GM12878 (cell line): ENCODE data around the gene ADARB1. TPM values are rescaled to one million over a fixed set of nuclear protein-coding genes. Genes with fewer than 3 reads are reported as not detected.

Experiments
- CHD2 ChIP-seq: IDR thresholded peaks from 2 replicates; pipeline ENCODE4 v1.6.1; 2011; ENCODE audit warnings: low read depth, low read length, improper control_type of control experiment, borderline replicate concordance
- CUX1 ChIP-seq: IDR thresholded peaks from 2 replicates; pipeline ENCODE4 v1.6.1; 2012; ENCODE audit warnings: improper control_type of control experiment, low read depth, low read length; ENCODE audit not compliant: insufficient replicate concordance
- E2F8 ChIP-seq: fragments of 450-650 bp; IDR thresholded peaks from 2 replicates; pipeline ENCODE4 v1.6.1; 2018; ENCODE audit warnings: mild to moderate bottlenecking, low read depth, moderate library complexity; ENCODE audit not compliant: partially characterized antibody
- HDAC6 ChIP-seq: fragments of 200-600 bp; sonication (generic); IDR thresholded peaks from one replicate; pipeline ENCODE4 v1.8.0; 2017; ENCODE audit warnings: antibody characterized with exemption; ENCODE audit not compliant: unreplicated experiment
- KLF5 ChIP-seq: fragments of 450-650 bp; IDR thresholded peaks from 2 replicates; pipeline ENCODE4 v1.6.1; 2014; ENCODE audit warnings: mild to moderate bottlenecking; ENCODE audit not compliant: partially characterized antibody
- RUNX3 ChIP-seq: IDR thresholded peaks from 2 replicates; pipeline ENCODE4 v1.6.1; 2012; ENCODE audit warnings: low read length, inconsistent platforms
- SPI1 ChIP-seq: IDR thresholded peaks from 2 replicates; pipeline ENCODE4 v1.6.1; 2011; ENCODE audit warnings: low read depth, mild to moderate bottlenecking, low read length, moderate library complexity, borderline replicate concordance; ENCODE audit not compliant: insufficient read depth
- SRF ChIP-seq, 2 experiments: IDR thresholded peaks; 2 replicates each; pipeline ENCODE4 v1.6.1; 2011; ENCODE audit warnings: low read depth in 2 of 2, low read length in 2 of 2, mild to moderate bottlenecking in 1 of 2, moderate library complexity in 1 of 2
- ZSCAN29 ChIP-seq: fragments of 450-650 bp; IDR thresholded peaks from 2 replicates; pipeline ENCODE4 v1.6.1; 2017; ENCODE audit warnings: mild to moderate bottlenecking, moderate library complexity
- polyA plus RNA-seq, 11 experiments: library from polyadenylated mRNA; depleted of rRNA in 4 of 11; unstranded in 6 of 11; stranded (reverse) in 5 of 11; fragments of >200 nt; fragmentation: Nextera tagmentation in 4 of 11; fragmentation: Illumina TruSeq in 1 of 11; extraction: Ambion mirVana in 4 of 11; extraction: Trizol in 1 of 11; gene quantifications; 1 replicate in 1 of 11; 2 replicates in 10 of 11; pipeline versions ENCODE4 v1.2.1 to v1.2.3, GENCODE V29; 2011 to 2016; ENCODE audit warnings: inconsistent platforms in 2 of 11, missing spikeins in 2 of 11, low read depth in 1 of 11
- total RNA-seq, 4 experiments: library from RNA; depleted of rRNA in 3 of 4; stranded (reverse); fragments of >200 nt in 3 of 4; fragmentation: Illumina TruSeq in 1 of 4; extraction: Trizol in 1 of 4; gene quantifications; 2 replicates each; pipeline versions ENCODE4 v1.2.1 to v1.2.3, GENCODE V29; 2013 to 2021
- TF ChIP-seq, protein P1 (sequence below): fragments of 450-650 bp; IDR thresholded peaks from 2 replicates; pipeline ENCODE4 v1.6.1; 2017; ENCODE audit warnings: mild to moderate bottlenecking, moderate library complexity
- TF ChIP-seq, protein P2 (sequence below): fragments of 450-650 bp; IDR thresholded peaks from 2 replicates; pipeline ENCODE4 v1.6.1; 2017; ENCODE audit warnings: antibody characterized with exemption, mild to moderate bottlenecking, moderate library complexity

Gene ADARB1
- total and polyA plus RNA-seq, 10 of the 15 experiments (the other 5 are each of a cell fraction or from before 2014, with no cell fraction given) = 5.7 to 61.7 (median 25.3) TPM

GRCh38 chr21:45152265-45152746, 77.9 kb downstream of the ADARB1 start (continued):
- TF ChIP-seq SPI1 (no peak; the same call in 1 of the 2 replicates), RUNX3 (peak; percentile 47; the same call in 1 of the 2 replicates), SRF (IDR thresholded peaks at IDR 0.05; ENCODE audit: low read depth in 2 of 2, low read length in 2 of 2) (no peak), KLF5 (no peak), E2F8 (no peak), CUX1 (no peak), HDAC6 (no peak), CHD2 (0 out of 2 replicates have a peak, but pooled peaks have one; percentile 33), ZSCAN29 (no peak)
- TF ChIP-seq, protein P1, sequence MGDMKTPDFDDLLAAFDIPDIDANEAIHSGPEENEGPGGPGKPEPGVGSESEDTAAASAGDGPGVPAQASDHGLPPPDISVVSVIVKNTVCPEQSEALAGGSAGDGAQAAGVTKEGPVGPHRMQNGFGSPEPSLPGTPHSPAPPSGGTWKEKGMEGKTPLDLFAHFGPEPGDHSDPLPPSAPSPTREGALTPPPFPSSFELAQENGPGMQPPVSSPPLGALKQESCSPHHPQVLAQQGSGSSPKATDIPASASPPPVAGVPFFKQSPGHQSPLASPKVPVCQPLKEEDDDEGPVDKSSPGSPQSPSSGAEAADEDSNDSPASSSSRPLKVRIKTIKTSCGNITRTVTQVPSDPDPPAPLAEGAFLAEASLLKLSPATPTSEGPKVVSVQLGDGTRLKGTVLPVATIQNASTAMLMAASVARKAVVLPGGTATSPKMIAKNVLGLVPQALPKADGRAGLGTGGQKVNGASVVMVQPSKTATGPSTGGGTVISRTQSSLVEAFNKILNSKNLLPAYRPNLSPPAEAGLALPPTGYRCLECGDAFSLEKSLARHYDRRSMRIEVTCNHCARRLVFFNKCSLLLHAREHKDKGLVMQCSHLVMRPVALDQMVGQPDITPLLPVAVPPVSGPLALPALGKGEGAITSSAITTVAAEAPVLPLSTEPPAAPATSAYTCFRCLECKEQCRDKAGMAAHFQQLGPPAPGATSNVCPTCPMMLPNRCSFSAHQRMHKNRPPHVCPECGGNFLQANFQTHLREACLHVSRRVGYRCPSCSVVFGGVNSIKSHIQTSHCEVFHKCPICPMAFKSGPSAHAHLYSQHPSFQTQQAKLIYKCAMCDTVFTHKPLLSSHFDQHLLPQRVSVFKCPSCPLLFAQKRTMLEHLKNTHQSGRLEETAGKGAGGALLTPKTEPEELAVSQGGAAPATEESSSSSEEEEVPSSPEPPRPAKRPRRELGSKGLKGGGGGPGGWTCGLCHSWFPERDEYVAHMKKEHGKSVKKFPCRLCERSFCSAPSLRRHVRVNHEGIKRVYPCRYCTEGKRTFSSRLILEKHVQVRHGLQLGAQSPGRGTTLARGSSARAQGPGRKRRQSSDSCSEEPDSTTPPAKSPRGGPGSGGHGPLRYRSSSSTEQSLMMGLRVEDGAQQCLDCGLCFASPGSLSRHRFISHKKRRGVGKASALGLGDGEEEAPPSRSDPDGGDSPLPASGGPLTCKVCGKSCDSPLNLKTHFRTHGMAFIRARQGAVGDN = no peak; the same call in 1 of the 2 replicates
- TF ChIP-seq, protein P2, sequence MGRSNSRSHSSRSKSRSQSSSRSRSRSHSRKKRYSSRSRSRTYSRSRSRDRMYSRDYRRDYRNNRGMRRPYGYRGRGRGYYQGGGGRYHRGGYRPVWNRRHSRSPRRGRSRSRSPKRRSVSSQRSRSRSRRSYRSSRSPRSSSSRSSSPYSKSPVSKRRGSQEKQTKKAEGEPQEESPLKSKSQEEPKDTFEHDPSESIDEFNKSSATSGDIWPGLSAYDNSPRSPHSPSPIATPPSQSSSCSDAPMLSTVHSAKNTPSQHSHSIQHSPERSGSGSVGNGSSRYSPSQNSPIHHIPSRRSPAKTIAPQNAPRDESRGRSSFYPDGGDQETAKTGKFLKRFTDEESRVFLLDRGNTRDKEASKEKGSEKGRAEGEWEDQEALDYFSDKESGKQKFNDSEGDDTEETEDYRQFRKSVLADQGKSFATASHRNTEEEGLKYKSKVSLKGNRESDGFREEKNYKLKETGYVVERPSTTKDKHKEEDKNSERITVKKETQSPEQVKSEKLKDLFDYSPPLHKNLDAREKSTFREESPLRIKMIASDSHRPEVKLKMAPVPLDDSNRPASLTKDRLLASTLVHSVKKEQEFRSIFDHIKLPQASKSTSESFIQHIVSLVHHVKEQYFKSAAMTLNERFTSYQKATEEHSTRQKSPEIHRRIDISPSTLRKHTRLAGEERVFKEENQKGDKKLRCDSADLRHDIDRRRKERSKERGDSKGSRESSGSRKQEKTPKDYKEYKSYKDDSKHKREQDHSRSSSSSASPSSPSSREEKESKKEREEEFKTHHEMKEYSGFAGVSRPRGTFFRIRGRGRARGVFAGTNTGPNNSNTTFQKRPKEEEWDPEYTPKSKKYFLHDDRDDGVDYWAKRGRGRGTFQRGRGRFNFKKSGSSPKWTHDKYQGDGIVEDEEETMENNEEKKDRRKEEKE = no peak
